NK-92 treated with Interleukin-12 subunit alpha and Interleukin-12 subunit beta, amount 100 ng/mL, for 24 hours (cell line): ENCODE data around the gene GOLGA6L2.
"Not testable (repeated sequence)": the region's sequence is repeated elsewhere in the genome, so short reads cannot be mapped to it uniquely, and the experiment has no call there.

Source experiments
- DNase-seq: peaks from one replicate; lab custom pipeline; 2025; lab: John Stamatoyannopoulos, UW

Gene GOLGA6L2

DNA sequence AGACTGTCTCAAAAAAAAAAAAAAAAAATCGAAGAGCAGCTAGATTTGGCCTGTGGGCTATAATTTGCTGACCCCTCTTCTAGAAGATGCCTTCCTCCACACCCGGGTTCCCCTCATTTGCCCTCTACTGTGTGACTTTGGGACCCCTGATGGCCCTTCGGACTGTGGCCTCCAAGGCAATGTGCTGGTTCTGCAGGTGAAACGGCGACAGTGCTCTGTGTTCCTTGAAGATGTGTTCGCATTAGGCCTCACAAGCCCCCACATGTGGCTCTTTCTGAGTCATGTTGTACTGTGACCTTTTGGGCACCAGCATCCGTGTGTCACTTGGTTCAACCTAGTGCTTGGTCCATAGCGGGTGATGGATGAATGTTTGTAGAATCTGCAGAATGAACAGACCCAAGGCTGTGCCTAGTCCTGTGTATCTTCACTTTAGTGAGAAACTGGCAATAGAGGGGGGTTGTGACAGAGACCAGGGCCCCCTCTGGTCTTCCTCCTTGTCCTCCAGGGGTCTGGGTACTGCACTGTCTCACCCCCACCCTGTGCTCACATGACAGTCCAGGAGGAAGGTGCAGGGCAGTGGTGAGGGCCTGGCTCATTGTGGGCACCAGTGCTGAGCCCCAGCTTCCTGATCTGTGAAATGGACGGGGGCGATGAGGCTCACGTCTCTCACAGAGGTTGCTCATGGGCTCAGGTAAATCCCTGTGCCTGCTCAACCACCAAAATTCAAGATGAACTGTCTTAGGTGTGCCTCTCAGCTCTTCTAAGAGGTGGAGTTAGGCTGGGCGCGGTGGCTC lies 22.7 kb downstream of the GOLGA6L2 start:
- DNase-seq: no peak

DNA sequence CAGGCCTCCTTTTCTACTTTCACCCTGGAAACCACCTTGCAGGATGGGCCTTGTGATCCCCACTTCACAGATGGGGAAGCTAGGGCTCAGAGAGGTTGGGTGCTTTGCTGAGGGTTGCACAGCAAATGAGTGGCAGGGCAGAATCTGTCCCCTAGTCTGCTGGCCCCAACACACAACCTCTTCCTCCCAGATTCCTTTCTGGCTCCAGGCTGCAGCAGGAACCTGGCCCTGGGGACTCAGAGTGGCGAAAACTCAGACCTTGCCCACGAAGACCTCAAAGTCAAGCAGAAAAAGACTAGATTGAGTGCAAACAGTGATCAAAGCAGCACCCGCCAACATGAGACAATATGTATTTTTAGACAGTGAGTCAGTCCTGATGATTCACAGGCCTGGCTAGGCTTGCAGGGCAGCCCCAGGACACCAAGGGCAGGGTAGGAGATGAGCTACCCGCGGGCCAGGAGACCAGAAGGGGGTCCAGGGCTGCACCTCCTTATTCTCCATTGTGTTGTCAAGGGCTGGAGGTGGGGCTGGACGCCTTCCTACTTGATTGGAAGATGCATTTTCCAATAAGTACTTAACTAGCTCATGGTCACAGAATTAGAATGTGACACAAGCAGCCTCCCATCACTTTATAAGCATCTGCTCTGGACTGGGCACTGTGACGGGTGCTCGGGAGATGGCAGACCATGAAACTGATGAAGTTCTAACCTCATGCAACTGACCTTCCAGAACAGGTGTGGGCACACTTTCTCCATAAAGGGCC lies 23.9 kb downstream of the GOLGA6L2 start:
- no peak for DNase-seq

GRCh38 chr15:23422099-23422945 lies 24.7 kb downstream of the GOLGA6L2 start:
- DNase-seq: no peak

- DNase-seq: no peak
Measured at GRCh38 chr15:23420806-23421575, 26.1 kb downstream of the GOLGA6L2 start.

DNA sequence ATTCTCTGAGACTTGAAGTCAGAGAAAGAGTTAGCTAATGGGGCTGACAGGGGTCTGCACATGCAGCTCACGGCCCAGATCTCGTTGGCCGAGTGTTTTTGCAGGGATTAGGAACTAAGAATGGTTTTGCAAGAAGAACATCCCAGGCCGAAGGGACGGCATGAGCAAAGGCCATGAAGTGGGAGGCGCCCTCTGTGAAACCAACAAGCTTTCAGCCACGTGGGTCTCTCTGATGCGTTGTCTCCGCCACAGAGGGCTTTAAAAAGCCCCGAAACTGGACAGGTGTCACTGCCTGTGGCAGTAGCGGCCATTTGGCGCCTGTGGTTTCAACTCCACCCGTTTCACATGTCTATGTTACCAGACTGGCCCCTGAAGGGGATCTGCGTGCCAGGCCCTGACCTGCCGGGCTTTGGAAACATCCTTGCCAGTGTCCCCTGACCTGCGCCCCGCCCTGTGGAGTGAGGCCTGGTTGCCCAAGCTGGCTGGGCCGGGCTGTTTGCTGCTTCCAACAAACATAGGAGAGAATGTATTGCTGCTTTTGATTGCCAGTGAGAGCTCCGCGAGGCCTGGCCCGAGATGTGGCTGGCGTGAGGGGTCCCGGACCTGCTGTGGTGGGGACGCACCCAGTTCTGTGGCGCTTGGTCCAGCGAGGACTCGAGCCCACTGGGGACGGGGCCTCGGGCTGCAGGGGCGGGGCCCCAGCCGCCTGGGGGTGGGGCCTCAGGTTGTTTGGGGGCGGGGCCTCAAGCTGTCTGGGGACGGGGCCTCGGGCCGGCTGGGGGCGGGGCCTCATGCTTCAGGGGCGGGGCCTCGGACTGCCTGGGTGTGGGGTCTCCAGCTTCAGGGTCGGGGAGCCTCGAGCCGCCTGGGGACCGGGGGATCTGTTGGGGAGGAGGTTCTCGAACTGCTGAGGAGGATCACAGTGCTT lies 30.4 kb downstream of the GOLGA6L2 start:
- DNase-seq: no peak

GRCh38 chr15:23415866-23416265 lies 31.2 kb downstream of the GOLGA6L2 start:
- DNase-seq: not testable (repeated sequence)

DNA sequence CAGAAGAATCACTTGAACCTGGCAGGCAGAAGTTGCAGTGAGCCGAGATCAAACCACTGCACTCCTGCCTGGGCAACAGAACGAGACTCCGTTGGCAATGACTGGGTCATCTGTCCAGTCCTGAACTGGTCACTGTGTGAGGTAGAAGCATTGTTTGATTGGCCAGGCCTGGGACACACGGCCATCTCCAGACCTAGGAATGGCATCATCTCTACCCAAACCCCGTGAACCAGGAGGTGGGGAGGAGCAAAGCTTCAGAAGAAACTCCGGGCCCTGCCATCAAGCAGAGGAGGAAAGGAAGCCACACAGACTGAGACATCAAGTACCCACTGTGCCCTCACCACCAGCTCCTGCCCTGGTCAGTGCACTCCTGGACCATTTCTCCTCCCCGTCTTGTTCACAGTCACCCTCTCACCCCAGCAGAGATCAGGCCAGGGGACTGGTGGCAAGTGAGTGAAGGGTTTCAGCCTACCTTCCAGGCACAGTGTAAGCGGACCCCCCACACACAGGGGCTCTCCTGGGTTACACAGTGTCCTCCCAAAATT lies 31.6 kb downstream of the GOLGA6L2 start:
- no peak for DNase-seq

GRCh38 chr15:23412881-23413600 lies 34.0 kb downstream of the GOLGA6L2 start:
- not testable (repeated sequence) for DNase-seq

- no peak for DNase-seq
Measured at GRCh38 chr15:23411841-23412240, 35.2 kb downstream of the GOLGA6L2 start.

GRCh38 chr15:23403550-23403949 lies 43.5 kb downstream of the GOLGA6L2 start:
- DNase-seq: no peak

DNA sequence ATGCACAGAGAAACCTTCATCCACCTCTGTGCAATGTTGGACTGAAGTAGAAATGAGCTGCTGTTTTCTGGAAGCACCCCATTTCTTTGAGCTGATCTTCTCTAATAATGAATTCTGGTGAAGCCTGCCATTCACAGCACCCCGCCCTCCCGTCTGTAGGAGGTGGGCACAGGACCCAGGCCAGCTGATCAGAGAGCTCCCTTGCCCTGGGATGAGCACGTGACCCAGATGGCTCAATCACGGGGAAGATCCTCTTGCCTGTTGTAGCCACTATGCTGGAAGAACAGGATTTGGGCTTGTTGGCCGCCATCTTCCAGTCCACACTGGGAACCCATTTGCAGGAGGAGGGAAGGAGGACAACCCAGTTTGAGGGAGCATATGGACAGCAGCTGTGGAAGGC lies 44.5 kb downstream of the GOLGA6L2 start:
- no peak for DNase-seq

DNA sequence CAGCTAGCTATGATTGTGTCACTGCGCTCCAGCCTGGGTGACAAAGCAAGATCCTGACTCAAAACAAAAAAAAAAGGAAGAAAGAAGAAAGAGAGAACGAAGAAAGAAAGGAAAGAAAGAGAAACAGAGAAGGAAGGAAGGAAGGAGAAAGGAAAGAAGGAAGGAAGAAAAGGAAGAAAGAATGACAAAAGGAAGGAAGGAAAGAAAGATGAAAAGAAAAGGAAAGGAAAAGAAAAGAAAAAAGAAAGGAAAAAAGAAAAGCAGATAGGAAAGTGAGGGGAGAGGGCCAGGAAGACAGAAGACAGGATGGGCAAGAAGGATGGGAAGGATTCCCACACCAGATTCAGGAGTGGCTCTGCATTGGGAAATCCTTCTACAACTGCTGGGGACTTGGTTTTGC lies 44.9 kb downstream of the GOLGA6L2 start:
- no peak for DNase-seq

DNA sequence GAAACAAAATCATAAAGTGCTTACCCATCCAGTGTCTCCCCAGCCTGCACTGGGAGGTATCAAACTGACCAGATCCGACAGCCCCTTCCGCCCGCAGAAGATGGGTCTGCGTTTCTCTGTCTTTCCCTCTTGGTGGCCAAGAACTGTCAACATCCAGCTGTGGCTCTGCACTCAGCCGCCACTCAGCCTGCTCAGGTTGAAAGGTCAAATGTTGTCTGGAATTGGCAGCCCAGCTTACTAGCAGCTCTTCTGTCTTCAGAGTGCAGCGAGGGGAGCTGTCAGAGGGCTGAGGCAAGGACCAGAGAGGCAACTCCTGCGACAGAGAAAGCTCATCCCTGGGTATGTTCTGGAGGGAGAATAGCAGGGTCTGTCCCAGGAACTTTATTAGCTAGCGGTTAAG lies 45.4 kb downstream of the GOLGA6L2 start:
- DNase-seq: no peak

DNA sequence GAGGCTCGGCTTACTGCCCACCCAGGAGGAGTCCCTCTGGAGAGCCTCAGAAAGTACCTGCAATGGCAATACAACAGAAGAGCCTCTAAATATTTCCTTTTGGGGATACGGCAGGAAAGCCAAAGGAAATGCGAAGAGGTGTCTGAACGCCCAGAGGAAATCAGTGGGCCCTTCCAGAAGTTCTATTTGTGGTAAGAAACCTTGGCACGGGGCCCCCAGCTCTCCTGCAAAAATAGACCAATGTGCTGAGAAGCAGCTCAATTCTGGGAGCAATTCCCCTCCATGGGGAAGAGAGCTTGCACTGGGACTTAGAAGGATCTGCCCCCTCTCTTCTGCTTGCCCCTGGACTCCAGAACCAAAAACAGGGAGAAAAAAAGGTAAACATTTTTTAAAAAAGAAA lies 47.8 kb downstream of the GOLGA6L2 start:
- not testable (repeated sequence) for DNase-seq

GRCh38 chr15:23398357-23398756 lies 48.7 kb downstream of the GOLGA6L2 start:
- DNase-seq: not testable (repeated sequence)

GRCh38 chr15:23397779-23398178 lies 49.3 kb downstream of the GOLGA6L2 start:
- no peak for DNase-seq

- DNase-seq: no peak
Measured at GRCh38 chr15:23395832-23396231, 51.2 kb downstream of the GOLGA6L2 start.

DNA sequence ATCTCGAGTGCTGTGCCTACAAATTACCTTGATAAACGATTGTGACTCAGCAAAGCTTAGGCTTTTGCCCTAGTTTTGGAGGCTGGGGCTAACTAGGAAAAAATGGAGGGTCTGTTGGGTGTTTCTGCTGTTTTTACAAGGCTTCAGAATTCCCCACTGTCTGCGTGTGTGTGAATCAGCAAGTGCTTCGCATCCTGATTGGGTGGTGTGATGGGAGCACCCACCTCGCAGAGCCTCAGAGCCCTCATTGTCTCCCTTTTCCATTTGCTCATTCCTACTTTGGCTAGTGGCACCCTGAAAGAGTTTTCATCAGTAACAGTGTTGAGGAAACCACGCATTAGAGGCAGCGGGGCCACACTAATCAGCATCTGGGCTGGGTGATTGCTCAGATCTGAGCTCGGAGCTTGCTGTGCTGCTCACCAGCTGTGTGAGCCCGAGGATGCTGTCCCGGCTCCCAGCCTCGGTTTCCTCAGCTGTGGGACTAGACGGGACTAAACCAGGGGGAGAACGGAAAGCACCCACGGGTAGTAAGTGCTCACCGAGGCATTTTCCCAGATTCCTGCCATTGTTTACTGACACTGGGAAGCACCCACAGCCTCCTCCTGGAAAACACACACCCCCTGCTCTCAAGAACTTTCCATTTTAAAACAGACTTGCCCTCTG lies 51.9 kb downstream of the GOLGA6L2 start:
- no peak for DNase-seq
